Measurements from ENCODE around the gene RRAD. TPM values are rescaled to one million over a fixed set of nuclear protein-coding genes. Genes with fewer than 3 reads are reported as not detected.
"Not testable (repeated sequence)": the region's sequence is repeated elsewhere in the genome, so short reads cannot be mapped to it uniquely, and the experiment has no call there.

RRAD gene, protein sequence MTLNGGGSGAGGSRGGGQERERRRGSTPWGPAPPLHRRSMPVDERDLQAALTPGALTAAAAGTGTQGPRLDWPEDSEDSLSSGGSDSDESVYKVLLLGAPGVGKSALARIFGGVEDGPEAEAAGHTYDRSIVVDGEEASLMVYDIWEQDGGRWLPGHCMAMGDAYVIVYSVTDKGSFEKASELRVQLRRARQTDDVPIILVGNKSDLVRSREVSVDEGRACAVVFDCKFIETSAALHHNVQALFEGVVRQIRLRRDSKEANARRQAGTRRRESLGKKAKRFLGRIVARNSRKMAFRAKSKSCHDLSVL
- 0.42 TPM for polyA plus RNA-seq (2013)

DNA sequence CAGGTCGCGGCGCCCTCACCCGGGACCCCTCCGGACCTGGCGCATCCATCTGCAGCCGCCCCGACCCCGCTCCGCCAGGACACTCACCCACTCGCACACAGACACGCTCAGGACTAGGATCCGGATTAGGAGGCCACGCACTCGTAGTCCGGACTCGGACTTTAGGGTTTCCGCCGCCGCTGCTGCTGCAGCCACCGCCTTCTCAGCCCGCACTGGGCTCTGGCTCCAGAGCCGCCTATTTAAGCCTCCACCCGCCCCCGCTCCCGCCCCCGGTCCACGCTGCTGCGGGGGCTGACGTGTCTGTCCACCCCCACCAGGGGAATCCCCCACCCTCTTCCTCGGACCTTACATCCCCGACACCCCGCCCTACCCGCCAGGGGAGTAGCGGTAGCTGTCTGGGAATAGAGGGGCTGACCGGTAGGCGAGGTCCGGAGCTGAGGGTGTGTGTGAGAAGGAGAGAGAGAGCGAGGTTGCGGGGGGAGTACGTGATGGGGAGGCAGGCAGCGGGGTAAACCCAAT is at the start of gene RRAD:
RRAD (minus strand) TSS at position 214 of the 519 bp plus-strand sequence. CDS start 356 bp downstream, outside the sequence.
- H3K4me1 ChIP-seq (ENCODE audit: control extremely low read depth in 1 of 4, control insufficient read depth in 4 of 4, insufficient read depth in 4 of 4, low read length in 3 of 4), result peaks cover 0 to 18% (median 15%) of the 10 kb centered on the region in 4 experiments
- H3K27me3 ChIP-seq (replicated peaks in 2 of 5; ENCODE audit: control insufficient read depth in 4 of 5, insufficient read depth in 5 of 5, low read length in 4 of 5), result peaks cover 0 to 58% (median 31%) of the 10 kb centered on the region in 5 experiments
- WGBS (ENCODE audit: insufficient coverage), result 4% methylated on average over 25 of the region's 42 CpGs
- H3K27ac ChIP-seq (ENCODE audit: insufficient read depth in 1 of 2, low read depth in 1 of 2, low read length in 2 of 2, poor library complexity in 1 of 2, severe bottlenecking in 2 of 2), result no peak within 1 kb of the TSS
- no peaks in the 10 kb centered on the region for H3K36me3 ChIP-seq (ENCODE audit: control insufficient read depth in 4 of 4, insufficient read depth in 4 of 4, low read length in 3 of 4)
- CTCF ChIA-PET, result interaction anchor here (0.7 to 20.4 kb wide), 7 partner anchors 8 to 519 kb away, joined by 3 to 473 read pairs (median 3); no protein-coding TSS in a partner anchor
- POLR2A ChIA-PET, result no interaction called here
- no peak for DNase-seq
- H3K4me3 ChIP-seq (ENCODE audit: control insufficient read depth in 1 of 7, extremely low read depth in 1 of 7, insufficient read depth in 4 of 7, low read depth in 2 of 7, low read length in 6 of 7), result peak within 1 kb of the TSS in 4 of 7 experiments; percentile 13 to 50 (median 34)
- no peaks in the 10 kb centered on the region for H3K9me3 ChIP-seq (ENCODE audit: control extremely low read depth in 1 of 5, control insufficient read depth in 4 of 5, insufficient read depth in 2 of 5, low read depth in 1 of 5, low read length in 4 of 5)

DNA sequence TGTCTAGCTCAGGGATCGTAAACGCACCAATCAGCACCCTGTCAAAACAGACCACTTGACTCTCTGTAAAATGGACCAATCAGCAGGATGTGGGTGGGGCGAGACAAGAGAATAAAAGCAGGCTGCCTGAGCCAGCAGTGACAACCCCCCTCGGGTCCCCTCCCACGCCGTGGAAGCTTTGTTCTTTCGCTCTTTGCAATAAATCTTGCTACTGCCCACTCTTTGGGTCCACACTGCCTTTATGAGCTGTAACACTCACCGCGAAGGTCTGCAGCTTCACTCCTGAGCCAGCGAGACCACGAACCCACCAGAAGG is 49.6 kb upstream of the RRAD start:
- POLR2A ChIA-PET; H3K36me3 ChIP-seq (ENCODE audit: control insufficient read depth in 4 of 4, insufficient read depth in 4 of 4, low read length in 3 of 4); DNase-seq; H3K27me3 ChIP-seq (replicated peaks in 2 of 5; ENCODE audit: control insufficient read depth in 4 of 5, insufficient read depth in 5 of 5, low read length in 4 of 5); H3K27ac ChIP-seq (ENCODE audit: insufficient read depth in 1 of 2, low read depth in 1 of 2, low read length in 2 of 2, poor library complexity in 1 of 2, severe bottlenecking in 2 of 2); H3K4me3 ChIP-seq (ENCODE audit: control insufficient read depth in 1 of 7, extremely low read depth in 1 of 7, insufficient read depth in 4 of 7, low read depth in 2 of 7, low read length in 6 of 7); H3K4me1 ChIP-seq (ENCODE audit: control extremely low read depth in 1 of 4, control insufficient read depth in 4 of 4, insufficient read depth in 4 of 4, low read length in 3 of 4); H3K9me3 ChIP-seq (ENCODE audit: control extremely low read depth in 1 of 5, control insufficient read depth in 4 of 5, insufficient read depth in 2 of 5, low read depth in 1 of 5, low read length in 4 of 5): not testable (repeated sequence)
- 61% methylated on average over 8 of the region's 11 CpGs for WGBS (ENCODE audit: insufficient coverage)
- CTCF ChIA-PET, result interaction anchor here (0.8 to 12.2 kb wide), 12 partner anchors 11 to 210 kb away, joined by 3 to 124 read pairs (median 5); partner anchors contain the start of genes CES3 and CES4A

DNA sequence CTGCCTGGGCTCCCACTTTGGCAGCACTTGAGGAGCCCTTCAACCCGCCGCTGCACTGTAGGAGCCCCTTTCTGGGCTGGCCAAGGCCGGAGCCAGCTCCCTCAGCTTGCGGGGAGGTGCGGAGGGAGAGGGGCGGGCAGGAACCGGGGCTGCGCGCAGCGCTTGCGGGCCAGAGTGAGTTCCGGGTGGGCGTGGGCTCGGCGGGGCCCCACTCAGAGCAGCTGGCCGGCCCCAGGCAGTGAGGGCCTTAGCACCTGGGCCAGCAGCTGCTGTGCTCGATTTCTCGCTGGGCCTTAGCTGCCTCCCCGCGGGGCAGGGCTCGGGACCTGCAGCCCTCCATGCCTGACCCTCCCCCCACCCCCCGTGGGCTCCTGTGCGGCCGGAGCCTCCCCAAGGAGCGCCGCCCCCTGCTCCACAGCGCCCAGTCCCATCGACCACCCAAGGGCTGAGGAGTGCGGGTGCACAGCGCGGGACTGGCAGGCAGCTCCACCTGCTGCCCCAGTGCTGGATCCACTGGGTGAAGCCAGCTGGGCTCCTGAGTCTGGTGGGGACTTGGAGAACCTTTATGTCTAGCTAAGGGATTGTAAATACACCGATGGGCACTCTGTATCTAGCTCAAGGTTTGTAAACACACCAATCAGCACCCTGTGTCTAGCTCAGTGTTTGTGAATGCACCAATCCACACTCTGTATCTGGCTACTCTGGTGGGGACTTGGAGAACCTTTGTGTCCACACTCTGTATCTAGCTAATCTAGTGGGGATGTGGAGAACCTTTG is 49.0 kb upstream of the RRAD start:
- POLR2A ChIA-PET, result interaction anchor here (0.6 kb wide), 1 partner anchor 20 kb away, joined by 3 read pairs; no protein-coding TSS in a partner anchor

DNA sequence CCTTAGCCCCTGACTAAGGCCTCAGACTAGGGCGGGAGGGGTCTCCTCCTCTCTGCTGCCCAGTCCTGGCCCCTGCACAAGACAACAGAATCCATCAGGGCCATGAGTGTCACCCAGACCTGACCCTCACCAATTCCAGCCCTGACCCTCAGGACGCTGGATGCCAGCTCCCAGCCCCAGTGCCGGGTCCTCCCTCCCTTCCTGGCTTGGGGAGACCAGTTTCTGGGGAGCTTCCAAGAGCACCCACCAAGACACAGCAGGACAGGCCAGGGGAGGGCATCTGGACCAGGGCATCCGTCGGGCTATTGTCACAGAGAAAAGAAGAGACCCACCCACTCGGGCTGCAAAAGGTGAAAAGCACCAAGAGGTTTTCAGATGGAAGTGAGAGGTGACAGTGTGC is 48.4 kb upstream of the RRAD start:
- no peak for DNase-seq
- WGBS (ENCODE audit: insufficient coverage), result 97% methylated on average over 4 of the region's 6 CpGs
- Histone ChIP-seq H3K4me1 (ENCODE audit: control extremely low read depth in 1 of 4, control insufficient read depth in 4 of 4, insufficient read depth in 4 of 4, low read length in 3 of 4) (peaks cover 0 to 1% (median 0%) of the 10 kb centered on the region in 4 experiments), H3K27me3 (replicated peaks in 2 of 5; ENCODE audit: control insufficient read depth in 4 of 5, insufficient read depth in 5 of 5, low read length in 4 of 5) (peaks cover 0 to 5% (median 0%) of the 10 kb centered on the region in 5 experiments), H3K36me3 (ENCODE audit: control insufficient read depth in 4 of 4, insufficient read depth in 4 of 4, low read length in 3 of 4) (peaks cover 0 to 2% (median 0%) of the 10 kb centered on the region in 4 experiments), H3K4me3 (ENCODE audit: control insufficient read depth in 1 of 7, extremely low read depth in 1 of 7, insufficient read depth in 4 of 7, low read depth in 2 of 7, low read length in 6 of 7) (no peak overlapping the region), H3K27ac (ENCODE audit: insufficient read depth in 1 of 2, low read depth in 1 of 2, low read length in 2 of 2, poor library complexity in 1 of 2, severe bottlenecking in 2 of 2) (no peak overlapping the region), H3K9me3 (ENCODE audit: control extremely low read depth in 1 of 5, control insufficient read depth in 4 of 5, insufficient read depth in 2 of 5, low read depth in 1 of 5, low read length in 4 of 5) (no peaks in the 10 kb centered on the region)
- ChIA-PET CTCF (interaction anchor here (1.4 to 12.2 kb wide), 4 partner anchors 12 to 162 kb away, joined by 4 to 124 read pairs (median 6); partner anchors contain the start of gene CES3), POLR2A (interaction anchor here (0.6 kb wide), 1 partner anchor 20 kb away, joined by 3 read pairs; no protein-coding TSS in a partner anchor)

More for the DNA sequence above, 49.0 kb upstream of the RRAD start:
- not testable (repeated sequence) for DNase-seq; H3K27ac ChIP-seq (ENCODE audit: insufficient read depth in 1 of 2, low read depth in 1 of 2, low read length in 2 of 2, poor library complexity in 1 of 2, severe bottlenecking in 2 of 2); H3K4me3 ChIP-seq (ENCODE audit: control insufficient read depth in 1 of 7, extremely low read depth in 1 of 7, insufficient read depth in 4 of 7, low read depth in 2 of 7, low read length in 6 of 7); H3K4me1 ChIP-seq (ENCODE audit: control extremely low read depth in 1 of 4, control insufficient read depth in 4 of 4, insufficient read depth in 4 of 4, low read length in 3 of 4); H3K9me3 ChIP-seq (ENCODE audit: control extremely low read depth in 1 of 5, control insufficient read depth in 4 of 5, insufficient read depth in 2 of 5, low read depth in 1 of 5, low read length in 4 of 5); H3K36me3 ChIP-seq (ENCODE audit: control insufficient read depth in 4 of 4, insufficient read depth in 4 of 4, low read length in 3 of 4); H3K27me3 ChIP-seq (replicated peaks in 2 of 5; ENCODE audit: control insufficient read depth in 4 of 5, insufficient read depth in 5 of 5, low read length in 4 of 5)
- CTCF ChIA-PET, result interaction anchor here (0.8 to 12.2 kb wide), 9 partner anchors 11 to 211 kb away, joined by 3 to 124 read pairs (median 6); partner anchors contain the start of gene CES3
- WGBS (ENCODE audit: insufficient coverage), result 99% methylated on average over 16 of the region's 32 CpGs

DNA sequence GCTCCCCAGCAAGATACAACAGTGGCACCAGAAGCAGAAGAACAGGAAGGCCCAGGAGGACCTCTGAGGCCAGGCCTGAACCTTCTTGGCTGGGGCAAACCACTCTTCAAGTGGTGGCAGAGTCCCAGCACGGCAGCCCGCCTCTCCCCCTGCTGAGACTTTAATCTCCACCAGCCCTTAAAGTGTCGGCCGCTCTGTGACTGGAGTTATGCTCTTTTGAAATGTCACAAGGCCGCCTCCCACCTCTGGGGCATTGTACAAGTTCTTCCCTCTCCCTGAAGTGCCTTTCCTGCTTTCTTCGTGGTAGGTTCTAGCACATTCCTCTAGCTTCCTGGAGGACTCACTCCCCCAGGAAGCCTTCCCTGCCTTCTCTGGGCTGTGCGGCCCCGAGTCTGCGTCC is 47.6 kb upstream of the RRAD start:
- ChIA-PET CTCF (interaction anchor here (0.7 to 12.2 kb wide), 4 partner anchors 10 to 190 kb away, joined by 3 to 124 read pairs (median 4); partner anchors contain the start of gene CES3), POLR2A (no interaction called here)
- Histone ChIP-seq H3K4me3 (ENCODE audit: control insufficient read depth in 1 of 7, extremely low read depth in 1 of 7, insufficient read depth in 4 of 7, low read depth in 2 of 7, low read length in 6 of 7) (no peak overlapping the region), H3K36me3 (ENCODE audit: control insufficient read depth in 4 of 4, insufficient read depth in 4 of 4, low read length in 3 of 4) (peaks cover 0 to 2% (median 0%) of the 10 kb centered on the region in 4 experiments), H3K9me3 (ENCODE audit: control extremely low read depth in 1 of 5, control insufficient read depth in 4 of 5, insufficient read depth in 2 of 5, low read depth in 1 of 5, low read length in 4 of 5) (no peaks in the 10 kb centered on the region), H3K4me1 (ENCODE audit: control extremely low read depth in 1 of 4, control insufficient read depth in 4 of 4, insufficient read depth in 4 of 4, low read length in 3 of 4) (peaks cover 0 to 1% (median 0%) of the 10 kb centered on the region in 4 experiments), H3K27ac (ENCODE audit: insufficient read depth in 1 of 2, low read depth in 1 of 2, low read length in 2 of 2, poor library complexity in 1 of 2, severe bottlenecking in 2 of 2) (no peak overlapping the region), H3K27me3 (replicated peaks in 2 of 5; ENCODE audit: control insufficient read depth in 4 of 5, insufficient read depth in 5 of 5, low read length in 4 of 5) (peaks cover 0 to 5% (median 0%) of the 10 kb centered on the region in 5 experiments)
- no peak for DNase-seq
- 91% methylated on average over 9 of the region's 9 CpGs for WGBS (ENCODE audit: insufficient coverage)

DNA sequence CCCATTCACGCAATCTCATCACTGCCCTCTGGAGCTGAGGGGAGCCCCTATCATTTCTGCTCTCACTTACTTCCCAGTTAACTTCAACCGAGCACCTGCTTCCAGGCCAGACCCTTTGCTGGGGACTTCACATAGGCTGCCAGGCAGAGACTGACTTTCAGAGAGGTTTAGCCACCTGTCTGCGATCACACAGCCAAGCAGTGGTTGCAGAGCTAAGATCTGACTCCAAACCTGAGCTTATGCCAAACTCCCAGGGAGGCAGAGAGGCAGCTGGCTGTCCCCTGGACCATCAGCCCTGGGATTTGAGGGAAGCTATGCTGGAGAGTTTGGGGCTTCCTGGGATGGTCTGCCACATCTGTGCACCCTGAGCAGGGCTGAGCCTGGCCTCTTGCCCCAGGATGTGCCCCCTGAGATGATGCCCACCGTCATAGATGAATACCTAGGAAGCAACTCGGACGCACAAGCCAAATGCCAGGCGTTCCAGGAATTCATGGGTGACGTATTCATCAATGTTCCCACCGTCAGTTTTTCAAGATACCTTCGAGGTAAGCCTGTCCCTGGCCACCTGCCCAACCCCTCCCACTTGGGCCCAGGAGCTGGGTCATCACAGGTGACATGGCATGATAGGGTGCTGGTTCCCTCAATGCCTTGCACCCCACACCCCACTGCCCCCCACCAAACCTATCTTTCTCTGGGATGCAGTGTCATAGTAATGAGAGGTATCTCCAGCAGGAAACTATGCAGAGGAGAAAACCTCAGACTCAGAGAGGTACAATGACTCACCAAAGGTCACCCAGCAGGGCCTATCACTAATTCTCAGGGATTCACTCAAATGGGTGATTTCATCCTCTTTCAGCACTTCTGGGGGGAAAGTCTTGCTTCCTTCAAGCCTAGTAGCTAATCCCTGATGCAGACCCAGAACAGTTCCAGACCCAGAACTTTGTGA is 45.7 kb upstream of the RRAD start:
- ChIA-PET POLR2A (no interaction called here), CTCF (interaction anchor here (1.0 to 12.2 kb wide), 8 partner anchors 8 to 188 kb away, joined by 3 to 124 read pairs (median 4); partner anchors contain the start of genes CES3, FBXL8 and TRADD)
- Histone ChIP-seq H3K27me3 (replicated peaks in 2 of 5; ENCODE audit: control insufficient read depth in 4 of 5, insufficient read depth in 5 of 5, low read length in 4 of 5) (peaks cover 0 to 5% (median 0%) of the 10 kb centered on the region in 5 experiments), H3K4me3 (ENCODE audit: control insufficient read depth in 1 of 7, extremely low read depth in 1 of 7, insufficient read depth in 4 of 7, low read depth in 2 of 7, low read length in 6 of 7) (no peak overlapping the region), H3K27ac (ENCODE audit: insufficient read depth in 1 of 2, low read depth in 1 of 2, low read length in 2 of 2, poor library complexity in 1 of 2, severe bottlenecking in 2 of 2) (no peak overlapping the region), H3K4me1 (ENCODE audit: control extremely low read depth in 1 of 4, control insufficient read depth in 4 of 4, insufficient read depth in 4 of 4, low read length in 3 of 4) (peaks cover 0 to 1% (median 0%) of the 10 kb centered on the region in 4 experiments), H3K36me3 (ENCODE audit: control insufficient read depth in 4 of 4, insufficient read depth in 4 of 4, low read length in 3 of 4) (peaks cover 0 to 2% (median 0%) of the 10 kb centered on the region in 4 experiments), H3K9me3 (ENCODE audit: control extremely low read depth in 1 of 5, control insufficient read depth in 4 of 5, insufficient read depth in 2 of 5, low read depth in 1 of 5, low read length in 4 of 5) (no peaks in the 10 kb centered on the region)
- DNase-seq, result no peak
- 90% methylated on average over 10 of the region's 10 CpGs for WGBS (ENCODE audit: insufficient coverage)
